Measurements from ENCODE around the gene TPM1. TPM values are rescaled to one million over a fixed set of nuclear protein-coding genes. Genes with fewer than 3 reads are reported as not detected.

The TPM1 gene
- total RNA-seq, 4 donors from 2014 or later: 656 to 1,383 (median 909) TPM

GRCh38 chr15:63059573-63060216 lies 17.1 kb downstream of the TPM1 start:
- in situ Hi-C loops (cut with MboI; ENCODE audit: low sequenced_read_pairs in 4 of 4): loop anchor here in 1 of 4 donors (5.0 kb wide), 1 partner anchor 33 kb away; no protein-coding TSS in a partner anchor
- no peak for ATAC-seq
- DNase-seq: no peak
- Histone ChIP-seq H3K27me3 (no peaks in the 10 kb centered on the region), H3K36me3 (peaks cover 0 to 76% of the 10 kb centered on the region in 2 donors), H3K4me1 (peaks cover 12 to 36% of the 10 kb centered on the region in 2 donors), H3K4me3 (no peak overlapping the region), H3K9me3 (no peaks in the 10 kb centered on the region), H3K27ac (peak overlapping the region; percentile 28 to 94 (median 42))
- intact Hi-C loops (cut with DNase I; ENCODE audit: low total_unique reads): no loop called here
- TF ChIP-seq POLR2A (IDR thresholded peaks at IDR 0.05): no peak
- no peak for TF ChIP-seq CTCF (IDR thresholded peaks at IDR 0.05 in 4 of 5, conservative IDR thresholded peaks at IDR 0.05 in 1 of 5)

- peaks cover 0 to 78% of the 10 kb centered on the region in 2 donors for H3K36me3 ChIP-seq
- H3K9me3 ChIP-seq: no peaks in the 10 kb centered on the region
- DNase-seq (no peak), ATAC-seq (no peak)
- H3K4me3 ChIP-seq: no peak overlapping the region
- in situ Hi-C loops (cut with MboI; ENCODE audit: low sequenced_read_pairs in 4 of 4) (no loop called here), intact Hi-C loops (cut with DNase I; ENCODE audit: low total_unique reads) (no loop called here)
- peaks cover 4 to 26% of the 10 kb centered on the region in 2 donors for H3K4me1 ChIP-seq
- H3K27me3 ChIP-seq: no peaks in the 10 kb centered on the region
- no peak for TF ChIP-seq CTCF (IDR thresholded peaks at IDR 0.05 in 4 of 5, conservative IDR thresholded peaks at IDR 0.05 in 1 of 5)
- TF ChIP-seq POLR2A (IDR thresholded peaks at IDR 0.05): no peak
- peak overlapping the region; percentile 3 to 44 (median 30) for H3K27ac ChIP-seq
Measured at GRCh38 chr15:63060699-63061098, 18.2 kb downstream of the TPM1 start.

GRCh38 chr15:63061975-63062374 lies 19.4 kb downstream of the TPM1 start:
- H3K9me3 ChIP-seq: no peaks in the 10 kb centered on the region
- intact Hi-C loops (cut with DNase I; ENCODE audit: low total_unique reads) (no loop called here), in situ Hi-C loops (cut with MboI; ENCODE audit: low sequenced_read_pairs in 4 of 4) (no loop called here)
- no peak for DNase-seq
- H3K27me3 ChIP-seq: no peaks in the 10 kb centered on the region
- H3K4me3 ChIP-seq: no peak overlapping the region
- peak overlapping the region in 1 of 4 donors; percentile 3 for H3K27ac ChIP-seq
- ATAC-seq: no peak
- H3K36me3 ChIP-seq: peaks cover 0 to 86% of the 10 kb centered on the region in 2 donors
- peaks cover 0 to 16% of the 10 kb centered on the region in 2 donors for H3K4me1 ChIP-seq
- TF ChIP-seq POLR2A (IDR thresholded peaks at IDR 0.05) (no peak), CTCF (IDR thresholded peaks at IDR 0.05 in 4 of 5, conservative IDR thresholded peaks at IDR 0.05 in 1 of 5) (no peak)

- Histone ChIP-seq H3K9me3 (no peaks in the 10 kb centered on the region), H3K27me3 (no peaks in the 10 kb centered on the region), H3K27ac (peak overlapping the region in 2 of 4 donors; percentile 6 to 27), H3K4me3 (no peak overlapping the region), H3K4me1 (peaks cover 0 to 12% of the 10 kb centered on the region in 2 donors), H3K36me3 (peaks cover 0 to 75% of the 10 kb centered on the region in 2 donors)
- no peak for TF ChIP-seq POLR2A (IDR thresholded peaks at IDR 0.05)
- ATAC-seq (peak in 1 of 2 donors; percentile 45), DNase-seq (no peak)
- intact Hi-C loops (cut with DNase I; ENCODE audit: low total_unique reads) (no loop called here), in situ Hi-C loops (cut with MboI; ENCODE audit: low sequenced_read_pairs in 4 of 4) (no loop called here)
Measured at GRCh38 chr15:63063164-63063756, 20.7 kb downstream of the TPM1 start.

DNA sequence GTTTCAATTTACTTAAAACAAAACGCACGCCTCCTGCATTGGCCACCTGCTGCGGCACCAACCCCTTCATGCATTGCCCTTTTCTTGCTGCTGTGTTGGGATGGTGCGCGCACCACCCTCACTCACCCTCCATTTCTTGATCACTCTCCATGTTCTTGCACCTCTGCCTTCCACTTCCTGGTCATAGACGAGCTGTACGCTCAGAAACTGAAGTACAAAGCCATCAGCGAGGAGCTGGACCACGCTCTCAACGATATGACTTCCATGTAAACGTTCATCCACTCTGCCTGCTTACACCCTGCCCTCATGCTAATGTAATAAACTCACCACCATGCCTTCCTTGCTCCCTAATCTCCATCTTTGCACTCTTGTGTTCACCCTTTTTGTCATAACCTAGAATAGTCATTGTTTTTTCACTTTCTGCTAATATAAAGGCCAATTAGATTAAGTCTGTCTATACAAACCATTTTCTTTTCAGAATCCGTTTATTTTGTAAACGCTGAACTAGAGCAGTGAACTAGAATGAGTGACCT lies 21.4 kb downstream of the TPM1 start:
- intact Hi-C loops (cut with DNase I; ENCODE audit: low total_unique reads): no loop called here
- in situ Hi-C loops (cut with MboI; ENCODE audit: low sequenced_read_pairs in 4 of 4): no loop called here
- peaks cover 0 to 12% of the 10 kb centered on the region in 2 donors for H3K4me1 ChIP-seq
- no peaks in the 10 kb centered on the region for H3K9me3 ChIP-seq
- no peaks in the 10 kb centered on the region for H3K27me3 ChIP-seq
- no peak for TF ChIP-seq POLR2A (IDR thresholded peaks at IDR 0.05)
- TF ChIP-seq CTCF (IDR thresholded peaks at IDR 0.05 in 4 of 5, conservative IDR thresholded peaks at IDR 0.05 in 1 of 5): no peak
- ATAC-seq (no peak), DNase-seq (no peak)
- H3K4me3 ChIP-seq: no peak overlapping the region
- H3K36me3 ChIP-seq: peaks cover 0 to 68% of the 10 kb centered on the region in 2 donors
- peak overlapping the region in 1 of 4 donors; percentile 38 for H3K27ac ChIP-seq

All from gastrocnemius medialis (tissue), 4 donors.